K562 (cell line): ENCODE results near the gene ZMYND8.

ENCODE experiments used
- BHLHE40 ChIP-seq: IDR thresholded peaks from 2 replicates; pipeline ENCODE4 v1.6.1; 2011; ENCODE audit warnings: low read length, improper control_type of control experiment
- CEBPZ ChIP-seq: fragments of 150-350 bp; IDR thresholded peaks from 2 replicates; pipeline ENCODE4 v1.6.1; 2014; ENCODE audit warnings: low read depth, mild to moderate bottlenecking, low read length, borderline replicate concordance
- CTCF ChIP-seq, 3 experiments: IDR thresholded peaks in 2 of 3; conservative IDR thresholded peaks in 1 of 3; 2 replicates each; pipeline ENCODE4 v1.5.1; 2011 to 2012; ENCODE audit warnings: low read length in 3 of 3, mild to moderate bottlenecking in 3 of 3, control low read depth in 2 of 3, improper control_type of control experiment in 1 of 3, inconsistent platforms in 1 of 3, low read depth in 1 of 3, mixed read lengths in 1 of 3, moderate library complexity in 1 of 3; ENCODE audit not compliant: insufficient read depth in 2 of 3
- EZH2 ChIP-seq: IDR thresholded peaks from 2 replicates; pipeline ENCODE4 v1.6.1; 2012; ENCODE audit warnings: low read depth, mild to moderate bottlenecking, inconsistent platforms, low read length, borderline replicate concordance
- HCFC1 ChIP-seq: IDR thresholded peaks from 2 replicates; pipeline ENCODE4 v1.6.1; 2012; ENCODE audit warnings: low read depth, low read length, improper control_type of control experiment
- HDAC8 ChIP-seq: fragments of 450-650 bp; IDR thresholded peaks from 2 replicates; pipeline ENCODE4 v1.6.1; 2016; ENCODE audit warnings: mild to moderate bottlenecking, missing genetic modification characterization, moderate library complexity, missing compliant biosample characterization
- MYC ChIP-seq, 2 experiments: fragments of 250-450 bp in 1 of 2; sonication (Bioruptor Pico) in 1 of 2; IDR thresholded peaks; 2 replicates each; pipeline versions ENCODE4 v1.5.1 to v1.6.1; 2012 to 2021; ENCODE audit warnings: low read depth in 2 of 2, borderline replicate concordance in 1 of 2, improper control_type of control experiment in 1 of 2, low read length in 1 of 2, mild to moderate bottlenecking in 1 of 2, moderate library complexity in 1 of 2
- NR2C2 ChIP-seq, 2 experiments: fragments of 200-800 bp in 1 of 2; sonication (Bioruptor generic) in 1 of 2; sonication (generic) in 1 of 2; formaldehyde crosslinking in 1 of 2; IDR thresholded peaks; 2 replicates each; pipeline versions ENCODE4 v1.6.1 to v1.8.0; 2016 to 2022; ENCODE audit warnings: mild to moderate bottlenecking in 1 of 2, missing compliant biosample characterization in 1 of 2, missing genetic modification characterization in 1 of 2, missing genetic modification reagents in 1 of 2
- SPI1 ChIP-seq: IDR thresholded peaks from 2 replicates; pipeline ENCODE4 v1.6.1; 2011; ENCODE audit warnings: low read depth, low read length, control low read depth, borderline replicate concordance
- TAF1 ChIP-seq: IDR thresholded peaks from 2 replicates; pipeline ENCODE4 v1.6.1; 2011; ENCODE audit warnings: mild to moderate bottlenecking, low read length, moderate library complexity; ENCODE audit not compliant: insufficient read depth, control insufficient read depth, severe bottlenecking; ENCODE audit errors: extremely low read depth
- USF2 ChIP-seq: sonication (generic); formaldehyde crosslinking; IDR thresholded peaks from 2 replicates; pipeline ENCODE4 v1.5.0; 2020; ENCODE audit warnings: missing genetic modification reagents
- ZNF551 ChIP-seq: fragments of 250-450 bp; sonication (Bioruptor Pico); IDR thresholded peaks from 2 replicates; pipeline ENCODE4 v1.5.0; 2021; ENCODE audit warnings: mild to moderate bottlenecking, moderate library complexity

GRCh38 chr20:47217482-47218446 is 138.7 kb downstream of the ZMYND8 start:
- TF ChIP-seq CEBPZ, result no peak
- no peak for TF ChIP-seq EZH2
- TF ChIP-seq HCFC1, result no peak
- no peak for TF ChIP-seq SPI1
- no peak for TF ChIP-seq TAF1
- TF ChIP-seq MYC (IDR thresholded peaks at IDR 0.05; ENCODE audit: low read depth, low read length), result no peak
- no peak for TF ChIP-seq MYC (CRISPR knock-in tag; IDR thresholded peaks at IDR 0.05; ENCODE audit: borderline replicate concordance, low read depth)
- no peak for TF ChIP-seq BHLHE40
- TF ChIP-seq USF2 (CRISPR knock-in tag), result no peak
- TF ChIP-seq NR2C2 (CRISPR knock-in tag; IDR thresholded peaks at IDR 0.05), result no peak
- no peak for TF ChIP-seq NR2C2 (tag; IDR thresholded peaks at IDR 0.05)
- no peak for TF ChIP-seq ZNF551
- TF ChIP-seq HDAC8 (tag), result no peak
- no peak for TF ChIP-seq CTCF (IDR thresholded peaks at IDR 0.05 in 2 of 3, conservative IDR thresholded peaks at IDR 0.05 in 1 of 3; ENCODE audit: insufficient read depth in 2 of 3, low read depth in 1 of 3, low read length in 3 of 3)
